Fibroblast of lung (primary cell): Measurements from ENCODE around the gene RNF157. TPM values are rescaled to one million over a fixed set of nuclear protein-coding genes. Genes with fewer than 3 reads are reported as not detected.

Source experiments
- DNase-seq, 2 donors: peaks; one replicate each; pipeline versions ENCODE4 v3.0.0 to v3.0.0-alpha.2; 2010; ENCODE audit warnings: low read depth in 2 of 2
- H2AFZ ChIP-seq: 2 replicates; pipeline ENCODE4 v1.5.1; 2012; ENCODE audit warnings: low read length, control low read depth, inconsistent platforms
- H3K27ac ChIP-seq: 2 replicates; pipeline ENCODE4 v1.5.1; 2011; ENCODE audit warnings: low read length, control low read depth; ENCODE audit not compliant: insufficient read depth
- H3K27me3 ChIP-seq: 2 replicates; pipeline ENCODE4 v1.5.1; 2011; ENCODE audit warnings: mild to moderate bottlenecking, low read length; ENCODE audit not compliant: control insufficient read depth, insufficient read depth
- H3K36me3 ChIP-seq: 2 replicates; pipeline ENCODE4 v1.5.1; 2011; ENCODE audit warnings: low read length; ENCODE audit not compliant: control insufficient read depth, insufficient read depth
- H3K4me1 ChIP-seq: 2 replicates; pipeline ENCODE4 v1.5.1; 2011; ENCODE audit warnings: low read length; ENCODE audit not compliant: control insufficient read depth, insufficient read depth; ENCODE audit errors: extremely low read depth
- H3K4me2 ChIP-seq: 2 replicates; pipeline ENCODE4 v1.5.1; 2011; ENCODE audit warnings: low read length, control low read depth; ENCODE audit not compliant: insufficient read depth; ENCODE audit errors: extremely low read depth
- H3K4me3 ChIP-seq, 4 experiments: fragments of 200-600 bp in 1 of 4; sonication (generic) in 1 of 4; replicated peaks in 1 of 4; 2 replicates each; pipeline ENCODE4 v1.5.1; 2011 to 2016; ENCODE audit warnings: low read length in 4 of 4, low read depth in 3 of 4, mild to moderate bottlenecking in 3 of 4, control low read depth in 2 of 4, inconsistent platforms in 1 of 4, mixed read lengths in 1 of 4; ENCODE audit not compliant: insufficient read depth in 1 of 4; ENCODE audit errors: control extremely low read depth in 1 of 4
- H3K79me2 ChIP-seq: 2 replicates; pipeline ENCODE4 v1.5.1; 2012; ENCODE audit warnings: mild to moderate bottlenecking, low read length, inconsistent platforms; ENCODE audit not compliant: control insufficient read depth, insufficient read depth
- H3K9ac ChIP-seq: 2 replicates; pipeline ENCODE4 v1.5.1; 2011; ENCODE audit warnings: mild to moderate bottlenecking, low read length, control low read depth; ENCODE audit not compliant: insufficient read depth
- H3K9me3 ChIP-seq: 2 replicates; pipeline ENCODE4 v1.5.1; 2012; ENCODE audit warnings: low read depth, low read length; ENCODE audit not compliant: control insufficient read depth, insufficient read depth
- H4K20me1 ChIP-seq: 2 replicates; pipeline ENCODE4 v1.5.1; 2011; ENCODE audit warnings: low read length; ENCODE audit not compliant: control insufficient read depth, insufficient read depth; ENCODE audit errors: extremely low read depth
- CTCF ChIP-seq, 2 donors: IDR thresholded peaks in 1 of 2; conservative IDR thresholded peaks in 1 of 2; 1 replicate in 1 of 2; 2 replicates in 1 of 2; pipeline ENCODE4 v1.5.1; 2011 to 2012; ENCODE audit warnings: low read length in 2 of 2, control low read depth in 1 of 2, inconsistent platforms in 1 of 2, low read depth in 1 of 2, mild to moderate bottlenecking in 1 of 2
- EZH2 ChIP-seq: IDR thresholded peaks from 2 replicates; pipeline ENCODE4 v1.5.1; 2012; ENCODE audit warnings: low read length, control low read depth, mild to moderate bottlenecking; ENCODE audit errors: missing control alignments
- polyA plus RNA-seq, 2 donors: library from polyadenylated mRNA; depleted of rRNA in 1 of 2; stranded (reverse) in 1 of 2; unstranded in 1 of 2; fragments of >200 nt; gene quantifications; 2 replicates each; pipeline ENCODE4 v1.2.1, GENCODE V29; 2011 to 2012; ENCODE audit warnings: missing spikeins in 1 of 2
- total RNA-seq: library from RNA; depleted of rRNA; stranded (reverse); fragments of >200 nt; gene quantifications from 2 replicates; pipeline ENCODE4 v1.2.1, GENCODE V29; 2014

RNF157 gene
- total and polyA plus RNA-seq, 2 donors (not counting 1 experiment from before 2014, with no cell fraction given), result 2.0 to 3.1 TPM

- Histone ChIP-seq H3K79me2 (no peaks in the 10 kb centered on the region), H3K36me3 (no peaks in the 10 kb centered on the region), H3K27me3 (peaks cover 70% of the 10 kb centered on the region), H3K9me3 (no peaks in the 10 kb centered on the region), H3K4me2 (no peak overlapping the region), H3K4me1 (no peaks in the 10 kb centered on the region), H3K27ac (no peak overlapping the region), H3K9ac (no peak overlapping the region), H3K4me3 (no peak overlapping the region), H4K20me1 (no peaks in the 10 kb centered on the region), H2AFZ (no peak overlapping the region)
- no peak for DNase-seq
- no peak for TF ChIP-seq CTCF (conservative IDR thresholded peaks at IDR 0.05 in 1 of 2, IDR thresholded peaks at IDR 0.05 in 1 of 2; ENCODE audit: low read depth in 1 of 2, low read length in 2 of 2)
- no peak for TF ChIP-seq EZH2
Observed at GRCh38 chr17:76135810-76136188, 104.5 kb downstream of the RNF157 start.

GRCh38 chr17:76134911-76135809 lies 105.1 kb downstream of the RNF157 start:
- Histone ChIP-seq H3K27me3 (peaks cover 64% of the 10 kb centered on the region), H4K20me1 (no peaks in the 10 kb centered on the region), H2AFZ (no peak overlapping the region), H3K36me3 (no peaks in the 10 kb centered on the region), H3K27ac (no peak overlapping the region), H3K4me2 (no peak overlapping the region), H3K9ac (no peak overlapping the region), H3K4me1 (no peaks in the 10 kb centered on the region), H3K79me2 (no peaks in the 10 kb centered on the region), H3K9me3 (no peaks in the 10 kb centered on the region), H3K4me3 (no peak overlapping the region)
- no peak for DNase-seq
- TF ChIP-seq EZH2, result no peak
- no peak for TF ChIP-seq CTCF (conservative IDR thresholded peaks at IDR 0.05 in 1 of 2, IDR thresholded peaks at IDR 0.05 in 1 of 2; ENCODE audit: low read depth in 1 of 2, low read length in 2 of 2)

GRCh38 chr17:76132574-76133338 lies 107.5 kb downstream of the RNF157 start:
- H3K36me3 ChIP-seq, result no peaks in the 10 kb centered on the region
- DNase-seq, result no peak
- H3K4me3 ChIP-seq, result no peak overlapping the region
- no peaks in the 10 kb centered on the region for H3K4me1 ChIP-seq
- no peak overlapping the region for H3K27ac ChIP-seq
- peaks cover 42% of the 10 kb centered on the region for H3K27me3 ChIP-seq
- no peak overlapping the region for H2AFZ ChIP-seq
- H3K4me2 ChIP-seq, result no peak overlapping the region
- no peaks in the 10 kb centered on the region for H4K20me1 ChIP-seq
- H3K9me3 ChIP-seq, result no peaks in the 10 kb centered on the region
- no peaks in the 10 kb centered on the region for H3K79me2 ChIP-seq
- TF ChIP-seq EZH2 (no peak), CTCF (conservative IDR thresholded peaks at IDR 0.05 in 1 of 2, IDR thresholded peaks at IDR 0.05 in 1 of 2; ENCODE audit: low read depth in 1 of 2, low read length in 2 of 2) (no peak)
- no peak overlapping the region for H3K9ac ChIP-seq
